Measurements from ENCODE around the gene MEOX2. TPM values are rescaled to one million over a fixed set of nuclear protein-coding genes. Genes with fewer than 3 reads are reported as not detected.
A peak's percentile ranks its signal among the peaks of the same experiment; 100 is the strongest.

MEOX2 gene
- total and polyA plus RNA-seq, 4 donors: 3.5 to 35.9 (median 9.9) TPM

- 53 to 60% methylated on average over 1 of the region's 1 CpG for WGBS, 2 donors
- no peak for DNase-seq
- Histone ChIP-seq H3K9me3 (ENCODE audit: control insufficient read depth, low read length) (no peaks in the 10 kb centered on the region), H3K4me1 (ENCODE audit: control insufficient read depth in 1 of 2, insufficient read depth in 2 of 2, low read length in 2 of 2) (no peaks in the 10 kb centered on the region), H3K4me3 (ENCODE audit: low read length in 2 of 2) (no peak overlapping the region), H3K27me3 (ENCODE audit: control insufficient read depth in 1 of 2, insufficient read depth in 2 of 2, low read length in 1 of 2) (no peaks in the 10 kb centered on the region), H3K36me3 (ENCODE audit: control insufficient read depth in 1 of 2, insufficient read depth in 2 of 2, low read length in 1 of 2) (no peaks in the 10 kb centered on the region), H3K27ac (ENCODE audit: low read depth in 1 of 2, low read length in 2 of 2) (no peak overlapping the region)
- ATAC-seq (ENCODE audit: low FRiP score): no peak
- intact Hi-C loops (cut with DNase I): no loop called here
Measured at GRCh38 chr7:15707570-15707969, 21.1 kb upstream of the MEOX2 start.

- Histone ChIP-seq H3K36me3 (ENCODE audit: control insufficient read depth in 1 of 2, insufficient read depth in 2 of 2, low read length in 1 of 2) (no peaks in the 10 kb centered on the region), H3K4me3 (ENCODE audit: low read length in 2 of 2) (no peak overlapping the region), H3K4me1 (ENCODE audit: control insufficient read depth in 1 of 2, insufficient read depth in 2 of 2, low read length in 2 of 2) (no peaks in the 10 kb centered on the region), H3K9me3 (ENCODE audit: control insufficient read depth, low read length) (no peaks in the 10 kb centered on the region), H3K27me3 (ENCODE audit: control insufficient read depth in 1 of 2, insufficient read depth in 2 of 2, low read length in 1 of 2) (no peaks in the 10 kb centered on the region), H3K27ac (ENCODE audit: low read depth in 1 of 2, low read length in 2 of 2) (no peak overlapping the region)
- ATAC-seq (ENCODE audit: low FRiP score) (no peak), DNase-seq (no peak)
- intact Hi-C loops (cut with DNase I): no loop called here
- 66 to 81% methylated on average over 1 of the region's 1 CpG for WGBS, 2 donors
Measured at GRCh38 chr7:15703732-15704131, 17.2 kb upstream of the MEOX2 start.

GRCh38 chr7:15692501-15693020, 6.1 kb upstream of the MEOX2 start:
- Histone ChIP-seq H3K4me3 (ENCODE audit: low read length in 2 of 2) (no peak overlapping the region), H3K9me3 (ENCODE audit: control insufficient read depth, low read length) (no peaks in the 10 kb centered on the region), H3K36me3 (ENCODE audit: control insufficient read depth in 1 of 2, insufficient read depth in 2 of 2, low read length in 1 of 2) (no peaks in the 10 kb centered on the region), H3K27me3 (ENCODE audit: control insufficient read depth in 1 of 2, insufficient read depth in 2 of 2, low read length in 1 of 2) (no peaks in the 10 kb centered on the region), H3K4me1 (ENCODE audit: control insufficient read depth in 1 of 2, insufficient read depth in 2 of 2, low read length in 2 of 2) (no peaks in the 10 kb centered on the region), H3K27ac (ENCODE audit: low read depth in 1 of 2, low read length in 2 of 2) (no peak overlapping the region)
- no peak for DNase-seq
- WGBS, 2 donors: 97 to 98% methylated on average over 5 of the region's 5 CpGs
- intact Hi-C loops (cut with DNase I): no loop called here
- no peak for ATAC-seq (ENCODE audit: low FRiP score)

- 83 to 91% methylated on average over 2 of the region's 2 CpGs for WGBS, 2 donors
- Histone ChIP-seq H3K4me3 (ENCODE audit: low read length in 2 of 2) (no peak overlapping the region), H3K36me3 (ENCODE audit: control insufficient read depth in 1 of 2, insufficient read depth in 2 of 2, low read length in 1 of 2) (no peaks in the 10 kb centered on the region), H3K4me1 (ENCODE audit: control insufficient read depth in 1 of 2, insufficient read depth in 2 of 2, low read length in 2 of 2) (no peaks in the 10 kb centered on the region), H3K27ac (ENCODE audit: low read depth in 1 of 2, low read length in 2 of 2) (no peak overlapping the region), H3K27me3 (ENCODE audit: control insufficient read depth in 1 of 2, insufficient read depth in 2 of 2, low read length in 1 of 2) (no peaks in the 10 kb centered on the region), H3K9me3 (ENCODE audit: control insufficient read depth, low read length) (no peaks in the 10 kb centered on the region)
- intact Hi-C loops (cut with DNase I): no loop called here
- ATAC-seq (ENCODE audit: low FRiP score): no peak
- no peak for DNase-seq
Measured at GRCh38 chr7:15688911-15689310, 2.4 kb upstream of the MEOX2 start.

GRCh38 chr7:15688279-15688626, 1.8 kb upstream of the MEOX2 start:
- 44 to 45% methylated on average over 10 of the region's 10 CpGs for WGBS, 2 donors
- Histone ChIP-seq H3K27ac (ENCODE audit: low read depth in 1 of 2, low read length in 2 of 2) (no peak overlapping the region), H3K9me3 (ENCODE audit: control insufficient read depth, low read length) (no peaks in the 10 kb centered on the region)

GRCh38 chr7:15687546-15688278, 1.2 kb upstream of the MEOX2 start:
- DNase-seq: no peak
- intact Hi-C loops (cut with DNase I): no loop called here
- H3K4me3 ChIP-seq (ENCODE audit: low read length in 2 of 2): peak overlapping the region; percentile 3 to 12
- no peaks in the 10 kb centered on the region for H3K9me3 ChIP-seq (ENCODE audit: control insufficient read depth, low read length)
- no peaks in the 10 kb centered on the region for H3K4me1 ChIP-seq (ENCODE audit: control insufficient read depth in 1 of 2, insufficient read depth in 2 of 2, low read length in 2 of 2)
- H3K36me3 ChIP-seq (ENCODE audit: control insufficient read depth in 1 of 2, insufficient read depth in 2 of 2, low read length in 1 of 2): no peaks in the 10 kb centered on the region
- WGBS, 2 donors: 12 to 21% methylated on average over 21 of the region's 21 CpGs
- no peak overlapping the region for H3K27ac ChIP-seq (ENCODE audit: low read depth in 1 of 2, low read length in 2 of 2)
- no peaks in the 10 kb centered on the region for H3K27me3 ChIP-seq (ENCODE audit: control insufficient read depth in 1 of 2, insufficient read depth in 2 of 2, low read length in 1 of 2)
- ATAC-seq (ENCODE audit: low FRiP score): no peak

More at GRCh38 chr7:15688279-15688626, 1.8 kb upstream of the MEOX2 start:
- DNase-seq: no peak
- peak overlapping the region in 1 of 2 donors; percentile 12 for H3K4me3 ChIP-seq (ENCODE audit: low read length in 2 of 2)
- no peaks in the 10 kb centered on the region for H3K27me3 ChIP-seq (ENCODE audit: control insufficient read depth in 1 of 2, insufficient read depth in 2 of 2, low read length in 1 of 2)
- intact Hi-C loops (cut with DNase I): no loop called here
- no peaks in the 10 kb centered on the region for H3K4me1 ChIP-seq (ENCODE audit: control insufficient read depth in 1 of 2, insufficient read depth in 2 of 2, low read length in 2 of 2)
- no peaks in the 10 kb centered on the region for H3K36me3 ChIP-seq (ENCODE audit: control insufficient read depth in 1 of 2, insufficient read depth in 2 of 2, low read length in 1 of 2)
- ATAC-seq (ENCODE audit: low FRiP score): no peak

GRCh38 chr7:15686957-15687545, 568 bp upstream of the MEOX2 start:
- no peaks in the 10 kb centered on the region for H3K27me3 ChIP-seq (ENCODE audit: control insufficient read depth in 1 of 2, insufficient read depth in 2 of 2, low read length in 1 of 2)
- no peaks in the 10 kb centered on the region for H3K4me1 ChIP-seq (ENCODE audit: control insufficient read depth in 1 of 2, insufficient read depth in 2 of 2, low read length in 2 of 2)
- DNase-seq (peak in 1 of 2 donors; percentile 74), ATAC-seq (ENCODE audit: low FRiP score) (peak; percentile 33)
- H3K36me3 ChIP-seq (ENCODE audit: control insufficient read depth in 1 of 2, insufficient read depth in 2 of 2, low read length in 1 of 2): no peaks in the 10 kb centered on the region
- no peaks in the 10 kb centered on the region for H3K9me3 ChIP-seq (ENCODE audit: control insufficient read depth, low read length)
- intact Hi-C loops (cut with DNase I): no loop called here
- H3K4me3 ChIP-seq (ENCODE audit: low read length in 2 of 2): peak overlapping the region; percentile 3 to 41
- WGBS, 2 donors: 2 to 5% methylated on average over 28 to 30 of the region's 30 CpGs
- no peak overlapping the region for H3K27ac ChIP-seq (ENCODE audit: low read depth in 1 of 2, low read length in 2 of 2)

GRCh38 chr7:15685358-15686294, 857 bp downstream of the MEOX2 start:
- Histone ChIP-seq H3K27me3 (ENCODE audit: control insufficient read depth in 1 of 2, insufficient read depth in 2 of 2, low read length in 1 of 2) (no peaks in the 10 kb centered on the region), H3K4me1 (ENCODE audit: control insufficient read depth in 1 of 2, insufficient read depth in 2 of 2, low read length in 2 of 2) (no peaks in the 10 kb centered on the region), H3K36me3 (ENCODE audit: control insufficient read depth in 1 of 2, insufficient read depth in 2 of 2, low read length in 1 of 2) (no peaks in the 10 kb centered on the region), H3K4me3 (ENCODE audit: low read length in 2 of 2) (peak overlapping the region; percentile 41 to 42), H3K9me3 (ENCODE audit: control insufficient read depth, low read length) (no peaks in the 10 kb centered on the region), H3K27ac (ENCODE audit: low read depth in 1 of 2, low read length in 2 of 2) (no peak overlapping the region)
- 1% methylated on average over 54 of the region's 54 CpGs for WGBS, 2 donors
- intact Hi-C loops (cut with DNase I): no loop called here
- peak; percentile 73 for ATAC-seq (ENCODE audit: low FRiP score)
- peak; percentile 58 to 81 for DNase-seq
